ENCODE data around the gene CLTB.

The CLTB gene

DNA sequence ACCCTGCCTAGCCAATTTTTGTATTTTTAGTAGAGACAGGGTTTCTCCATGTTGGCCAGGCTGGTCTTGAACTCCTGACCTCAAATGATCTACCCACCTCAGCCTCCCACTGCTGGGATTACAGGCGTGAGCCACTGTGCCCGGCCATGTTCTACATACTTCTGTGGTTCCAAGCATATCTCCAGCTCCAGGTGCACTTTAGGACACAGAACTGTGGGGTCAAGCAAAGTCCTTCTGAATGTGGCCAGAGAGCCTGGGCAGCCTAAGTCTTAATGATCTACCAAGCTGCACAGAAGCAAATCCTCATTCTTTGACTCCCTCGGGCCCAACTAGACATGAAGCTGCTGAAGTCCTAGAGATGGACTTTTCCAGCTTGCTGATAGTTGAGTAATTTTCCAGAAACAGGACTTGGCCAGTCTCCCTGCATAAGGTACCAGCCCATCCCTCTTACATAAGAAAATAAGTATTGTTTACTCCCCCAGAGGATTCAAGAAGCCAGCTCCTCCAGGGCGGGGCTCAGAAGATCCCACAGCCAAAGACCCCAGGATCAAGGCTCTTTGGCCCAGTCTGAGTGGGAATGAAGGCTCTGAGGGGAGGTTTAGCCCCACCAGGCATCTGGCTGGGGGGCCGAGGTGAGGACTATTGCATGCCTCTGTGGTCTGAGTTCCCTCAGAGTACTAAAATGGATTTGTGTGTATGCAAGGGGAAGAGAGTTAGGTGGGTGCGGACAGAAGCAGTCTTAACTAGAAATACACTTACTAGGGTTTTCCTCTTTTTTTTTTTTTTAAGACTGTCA lies 8.7 kb downstream of the CLTB start:
- peaks cover 54% of the 10 kb centered on the region for H3K36me3 ChIP-seq
- no peak overlapping the region for H3K4me3 ChIP-seq (ENCODE audit: low read depth in 1 of 2, low read length in 1 of 2)
- no peaks in the 10 kb centered on the region for H3K27me3 ChIP-seq
- H3K4me1 ChIP-seq (ENCODE audit: control insufficient read depth in 1 of 2, insufficient read depth in 1 of 2, low read depth in 1 of 2, low read length in 1 of 2): no peaks in the 10 kb centered on the region
- no peak overlapping the region for H3K27ac ChIP-seq
- H3K9me3 ChIP-seq: no peaks in the 10 kb centered on the region
- TF ChIP-seq, protein P1, sequence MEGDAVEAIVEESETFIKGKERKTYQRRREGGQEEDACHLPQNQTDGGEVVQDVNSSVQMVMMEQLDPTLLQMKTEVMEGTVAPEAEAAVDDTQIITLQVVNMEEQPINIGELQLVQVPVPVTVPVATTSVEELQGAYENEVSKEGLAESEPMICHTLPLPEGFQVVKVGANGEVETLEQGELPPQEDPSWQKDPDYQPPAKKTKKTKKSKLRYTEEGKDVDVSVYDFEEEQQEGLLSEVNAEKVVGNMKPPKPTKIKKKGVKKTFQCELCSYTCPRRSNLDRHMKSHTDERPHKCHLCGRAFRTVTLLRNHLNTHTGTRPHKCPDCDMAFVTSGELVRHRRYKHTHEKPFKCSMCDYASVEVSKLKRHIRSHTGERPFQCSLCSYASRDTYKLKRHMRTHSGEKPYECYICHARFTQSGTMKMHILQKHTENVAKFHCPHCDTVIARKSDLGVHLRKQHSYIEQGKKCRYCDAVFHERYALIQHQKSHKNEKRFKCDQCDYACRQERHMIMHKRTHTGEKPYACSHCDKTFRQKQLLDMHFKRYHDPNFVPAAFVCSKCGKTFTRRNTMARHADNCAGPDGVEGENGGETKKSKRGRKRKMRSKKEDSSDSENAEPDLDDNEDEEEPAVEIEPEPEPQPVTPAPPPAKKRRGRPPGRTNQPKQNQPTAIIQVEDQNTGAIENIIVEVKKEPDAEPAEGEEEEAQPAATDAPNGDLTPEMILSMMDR (IDR thresholded peaks at IDR 0.05): no peak

DNA sequence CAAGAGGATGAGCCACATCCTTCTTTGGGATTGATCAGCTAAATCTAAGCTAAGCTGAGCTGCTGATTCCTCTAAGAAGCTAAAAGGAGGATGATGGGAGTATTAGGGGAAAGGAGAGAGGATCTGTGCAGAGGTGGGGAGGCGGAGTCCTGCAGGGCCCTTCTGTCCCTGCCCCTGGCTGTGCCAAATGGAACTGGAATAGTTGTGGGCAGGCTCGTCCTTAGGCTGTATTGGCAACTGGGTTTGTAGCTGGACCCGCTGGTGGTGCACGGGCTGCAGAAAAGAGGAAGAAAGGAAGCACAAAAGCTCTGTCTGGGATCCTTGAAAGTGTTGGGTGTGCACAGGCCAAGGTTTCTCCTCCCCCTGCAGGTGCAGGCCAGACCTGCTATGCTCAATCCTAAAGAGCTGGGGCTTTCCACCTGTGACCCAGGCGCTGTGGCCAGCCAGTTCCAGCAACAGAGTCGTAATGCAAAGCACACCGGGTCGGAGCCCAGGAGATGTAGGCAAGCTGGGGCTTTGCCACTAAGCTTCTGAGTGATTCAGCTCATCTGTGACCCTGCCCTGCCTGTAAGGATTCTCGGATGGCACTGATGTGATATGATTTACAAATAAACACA lies 9.8 kb downstream of the CLTB start:
- Histone ChIP-seq H3K27me3 (no peaks in the 10 kb centered on the region), H3K27ac (no peak overlapping the region), H3K4me3 (ENCODE audit: low read depth in 1 of 2, low read length in 1 of 2) (no peak overlapping the region), H3K36me3 (peaks cover 54% of the 10 kb centered on the region), H3K4me1 (ENCODE audit: control insufficient read depth in 1 of 2, insufficient read depth in 1 of 2, low read depth in 1 of 2, low read length in 1 of 2) (no peaks in the 10 kb centered on the region), H3K9me3 (no peaks in the 10 kb centered on the region)
- TF ChIP-seq, protein P1 (IDR thresholded peaks at IDR 0.05): no peak

GRCh38 chr5:176405656-176406435 lies 10.5 kb downstream of the CLTB start:
- Histone ChIP-seq H3K27me3 (no peaks in the 10 kb centered on the region), H3K27ac (no peak overlapping the region), H3K36me3 (peaks cover 58% of the 10 kb centered on the region), H3K4me1 (ENCODE audit: control insufficient read depth in 1 of 2, insufficient read depth in 1 of 2, low read depth in 1 of 2, low read length in 1 of 2) (no peaks in the 10 kb centered on the region), H3K4me3 (ENCODE audit: low read depth in 1 of 2, low read length in 1 of 2) (no peak overlapping the region), H3K9me3 (no peaks in the 10 kb centered on the region)
- TF ChIP-seq, protein P1 (IDR thresholded peaks at IDR 0.05): no peak

GRCh38 chr5:176401281-176402205 lies 14.8 kb downstream of the CLTB start:
- no peak overlapping the region for H3K4me3 ChIP-seq (ENCODE audit: low read depth in 1 of 2, low read length in 1 of 2)
- TF ChIP-seq, protein P1 (IDR thresholded peaks at IDR 0.05): no peak
- no peaks in the 10 kb centered on the region for H3K9me3 ChIP-seq
- peaks cover 40% of the 10 kb centered on the region for H3K36me3 ChIP-seq
- H3K27me3 ChIP-seq: no peaks in the 10 kb centered on the region
- no peak overlapping the region for H3K27ac ChIP-seq
- H3K4me1 ChIP-seq (ENCODE audit: control insufficient read depth in 1 of 2, insufficient read depth in 1 of 2, low read depth in 1 of 2, low read length in 1 of 2): no peaks in the 10 kb centered on the region

Data from neutrophil (primary cell).